GM12878 (cell line): ENCODE results near the gene NOP9. TPM values are rescaled to one million over a fixed set of nuclear protein-coding genes. Genes with fewer than 3 reads are reported as not detected.
A peak's percentile ranks its signal among the peaks of the same experiment; 100 is the strongest.

Source experiments
- ATAC-seq: fragments of 200-7000 bp; cut with Tn5 transposase; 3 replicates; pipeline ENCODE4 v1.9.1; 2020; ENCODE audit warnings: mild to moderate bottlenecking, moderate library complexity
- BruUV-seq: library from RNA; stranded (reverse); fragments of 400-500 nt; replicated peaks from 2 replicates; lab custom pipeline; 2021; lab: Mats Ljungman, UMichigan
- CTCF ChIA-PET: fragments of 300-600 bp; sonication (Branson Sonifier 250); formaldehyde crosslinking; extraction: SDS; loops from one replicate; lab custom pipeline; 2021; ENCODE audit warnings: inconsistent platforms; lab: Yijun Ruan, JAX
- POLR2A ChIA-PET: fragments of 350-600 bp; formaldehyde crosslinking; extraction: SDS; loops from one replicate; lab custom pipeline; 2021; ENCODE audit warnings: inconsistent platforms; lab: Charles Lee
- RAD21 ChIA-PET: fragments of 300-600 bp; sonication (Branson Sonifier 250); formaldehyde crosslinking; loops from one replicate; lab custom pipeline; 2023; ENCODE audit warnings: antibody characterized with exemption; ENCODE audit not compliant: unreplicated experiment; lab: Charles Lee
- SMC1A ChIA-PET: fragments of 300-600 bp; sonication (Branson Sonifier 250); formaldehyde crosslinking; loops from one replicate; lab custom pipeline; 2023; ENCODE audit not compliant: unreplicated experiment, uncharacterized antibody; lab: Charles Lee
- DNase-seq: peaks from one replicate; pipeline ENCODE4 v3.0.0-alpha.2; 2011; ENCODE audit warnings: low read depth, low spot score
- FAIRE-seq: peaks from 3 replicates; lab custom pipeline; 2011; peaks lifted over from hg19 to GRCh38; lab: Jason Lieb, UNC
- H2AFZ ChIP-seq: 2 replicates; pipeline ENCODE4 v1.6.0; 2011; ENCODE audit warnings: low read depth, low read length, control low read depth; ENCODE audit not compliant: control insufficient read depth
- H3K27ac ChIP-seq: 2 replicates; pipeline ENCODE4 v1.5.1; 2011; ENCODE audit warnings: control low read depth; ENCODE audit not compliant: control insufficient read depth, insufficient read depth
- H3K27me3 ChIP-seq, 2 experiments: replicated peaks in 1 of 2; 2 replicates each; pipeline versions ENCODE4 v1.6.0 to v1.6.1; 2011; ENCODE audit warnings: low read length in 1 of 2; ENCODE audit not compliant: control insufficient read depth in 2 of 2, insufficient read depth in 2 of 2
- H3K36me3 ChIP-seq, 2 experiments: 2 replicates each; pipeline ENCODE4 v1.5.1; 2011; ENCODE audit warnings: low read length in 1 of 2; ENCODE audit not compliant: control insufficient read depth in 2 of 2, insufficient read depth in 2 of 2
- H3K4me1 ChIP-seq: 2 replicates; pipeline ENCODE4 v1.6.1; 2011; ENCODE audit warnings: mild to moderate bottlenecking, low read length, moderate library complexity, mixed read lengths; ENCODE audit not compliant: control insufficient read depth, insufficient read depth
- H3K4me2 ChIP-seq: 2 replicates; pipeline ENCODE4 v1.6.0; 2011; ENCODE audit warnings: control low read depth; ENCODE audit not compliant: control insufficient read depth, insufficient read depth
- H3K4me3 ChIP-seq: fragments of 200-600 bp; sonication (generic); 2 replicates; pipeline ENCODE4 v1.5.1; 2016
- H3K79me2 ChIP-seq: 2 replicates; pipeline ENCODE4 v1.6.0; 2011; ENCODE audit warnings: low read length; ENCODE audit not compliant: control insufficient read depth, insufficient read depth
- H3K9ac ChIP-seq: 2 replicates; pipeline ENCODE4 v1.8.0; 2011; ENCODE audit warnings: low read length, control low read depth, mixed read lengths; ENCODE audit not compliant: control insufficient read depth, insufficient read depth
- H3K9me3 ChIP-seq: replicated peaks from 3 replicates; pipeline ENCODE4 v1.5.1; 2011; ENCODE audit warnings: mild to moderate bottlenecking, low read length; ENCODE audit not compliant: control insufficient read depth, insufficient read depth
- H4K20me1 ChIP-seq: 2 replicates; pipeline ENCODE4 v1.6.0; 2011; ENCODE audit not compliant: control insufficient read depth, insufficient read depth
- CHD1 ChIP-seq: IDR thresholded peaks from 2 replicates; pipeline ENCODE4 v1.6.1; 2012; ENCODE audit warnings: low read depth, low read length, improper control_type of control experiment
- HDGF ChIP-seq: fragments of 450-650 bp; IDR thresholded peaks from 2 replicates; pipeline ENCODE4 v1.6.1; 2016; ENCODE audit warnings: antibody characterized with exemption
- WGBS: methylation state at CpG from one replicate; pipeline ENCODE4 v1.1.6; 2016; ENCODE audit warnings: low lambda C conversion rate; ENCODE audit not compliant: insufficient replicate concordance, insufficient coverage; ENCODE audit errors: missing lambda C conversion rate; 5-methylcytosine and 5-hydroxymethylcytosine counted together
- in situ Hi-C: fragments of 300-500 bp; cut with MboI; formaldehyde crosslinking; loops from 9 replicates; pipeline ENCODE4 v1.14.3; 2018; ENCODE audit warnings: mixed read lengths
- intact Hi-C: fragments of 100-400 bp; cut with micrococcal nuclease; formaldehyde crosslinking; loops from one replicate; pipeline ENCODE4 v1.14.2; 2022; ENCODE audit not compliant: unreplicated experiment
- polyA plus RNA-seq, 11 experiments: library from polyadenylated mRNA; depleted of rRNA in 4 of 11; unstranded in 6 of 11; stranded (reverse) in 5 of 11; fragments of >200 nt; fragmentation: Nextera tagmentation in 4 of 11; fragmentation: Illumina TruSeq in 1 of 11; extraction: Ambion mirVana in 4 of 11; extraction: Trizol in 1 of 11; gene quantifications; 1 replicate in 1 of 11; 2 replicates in 10 of 11; pipeline versions ENCODE4 v1.2.1 to v1.2.3, GENCODE V29; 2011 to 2016; ENCODE audit warnings: inconsistent platforms in 2 of 11, missing spikeins in 2 of 11, low read depth in 1 of 11
- total RNA-seq, 4 experiments: library from RNA; depleted of rRNA in 3 of 4; stranded (reverse); fragments of >200 nt in 3 of 4; fragmentation: Illumina TruSeq in 1 of 4; extraction: Trizol in 1 of 4; gene quantifications; 2 replicates each; pipeline versions ENCODE4 v1.2.1 to v1.2.3, GENCODE V29; 2013 to 2021

The NOP9 gene
- total and polyA plus RNA-seq, 10 of the 15 experiments (the other 5 are each of a cell fraction or from before 2014, with no cell fraction given) = 2.4 to 43.9 (median 20.3) TPM

GRCh38 chr14:24270537-24271133, 29.0 kb upstream of the NOP9 start:
- 0 out of 2 replicates have a peak, but pooled peaks have one; percentile 53 for TF ChIP-seq HDGF
- TF ChIP-seq CHD1 = no peak
- Histone ChIP-seq H2AFZ (peak overlapping the region; percentile 91), H3K27ac (peak overlapping the region; percentile 99), H3K4me3 (peak overlapping the region; percentile 88), H3K4me2 (peak overlapping the region; percentile 35), H3K36me3 (peaks cover 3 to 18% of the 10 kb centered on the region in 2 experiments; a peak in 3 of 4 replicates), H4K20me1 (no peaks in the 10 kb centered on the region), H3K4me1 (peaks cover 25% of the 10 kb centered on the region), H3K9me3 (no peaks in the 10 kb centered on the region), H3K27me3 (no peaks in the 10 kb centered on the region), H3K9ac (peak overlapping the region; percentile 99), H3K79me2 (peaks cover 13% of the 10 kb centered on the region)
- CTCF ChIA-PET = interaction anchor here (0.6 to 17.1 kb wide), 18 partner anchors 9 to 160 kb away, joined by 3 to 269 read pairs (median 4); partner anchors contain the start of genes CBLN3, CHMP4A, CIDEB and DHRS1
- in situ Hi-C loops = no loop called here
- POLR2A ChIA-PET = interaction anchor here (0.5 to 10.9 kb wide), 15 partner anchors 9 to 160 kb away, joined by 3 to 171 read pairs (median 5); partner anchors contain the start of genes DHRS1, MDP1, NOP9 and PSME1
- no TSS peak for BruUV-seq
- no peak for DNase-seq
- RAD21 ChIA-PET = interaction anchor here (1.0 to 5.6 kb wide), 11 partner anchors 9 to 124 kb away, joined by 3 to 59 read pairs (median 7); partner anchors contain the start of genes CIDEB, IPO4, IRF9 and PSME2
- 3% methylated on average over 13 of the region's 13 CpGs for WGBS
- FAIRE-seq = no peak
- peak; percentile 14 for ATAC-seq
- intact Hi-C loops = loop anchor here (1.0 to 2.0 kb wide), 4 partner anchors 23 to 54 kb away; partner anchors contain the start of genes MDP1 and TINF2
- SMC1A ChIA-PET = interaction anchor here (1.0 to 8.9 kb wide), 14 partner anchors 9 to 172 kb away, joined by 3 to 141 read pairs (median 5); partner anchors contain the start of genes DCAF11, DHRS1, IPO4 and NOP9
